CD4-positive, CD25-positive, alpha-beta regulatory T cell (primary cell): Measurements from ENCODE around the gene EIF6. TPM values are rescaled to one million over a fixed set of nuclear protein-coding genes. Genes with fewer than 3 reads are reported as not detected.

Source experiments
- ATAC-seq, 2 donors: fragments of 150-1000 bp; cut with Tn5 transposase; one replicate each; pipeline ENCODE4 v1.10.0; 2021; ENCODE audit warnings: low read depth in 2 of 2, moderate number of reproducible peaks in 2 of 2, moderate library complexity in 1 of 2
- DNase-seq, 3 donors: peaks; one replicate each; pipeline versions ENCODE4 v3.0.0 to v3.0.0-alpha.2; 2012 to 2022; ENCODE audit warnings: mixed read lengths in 1 of 3
- H3K27ac ChIP-seq: one replicate; pipeline ENCODE4 v1.7.0; 2013; ENCODE audit warnings: mild to moderate bottlenecking, low read length; ENCODE audit not compliant: insufficient read depth, poor library complexity, severe bottlenecking
- H3K27me3 ChIP-seq: one replicate; pipeline ENCODE4 v1.7.0; 2013; ENCODE audit warnings: low read length; ENCODE audit not compliant: control insufficient read depth, insufficient read depth
- H3K36me3 ChIP-seq: one replicate; pipeline ENCODE4 v1.7.0; 2013; ENCODE audit warnings: mild to moderate bottlenecking, low read length, moderate library complexity; ENCODE audit not compliant: control insufficient read depth, insufficient read depth
- H3K4me1 ChIP-seq: 2 replicates; pipeline ENCODE4 v1.7.0; 2013; ENCODE audit warnings: mild to moderate bottlenecking, low read length; ENCODE audit not compliant: insufficient read depth, control insufficient read depth, poor library complexity, severe bottlenecking
- H3K4me3 ChIP-seq: one replicate; pipeline ENCODE4 v1.7.0; 2013; ENCODE audit warnings: low read depth, mild to moderate bottlenecking, low read length, moderate library complexity
- H3K9me3 ChIP-seq, 2 experiments: 1 replicate in 1 of 2; 2 replicates in 1 of 2; pipeline ENCODE4 v1.7.0; 2013; ENCODE audit warnings: low read length in 2 of 2, mild to moderate bottlenecking in 1 of 2, moderate library complexity in 1 of 2; ENCODE audit not compliant: control insufficient read depth in 2 of 2
- H3K27ac Mint-ChIP-seq, 3 donors: one replicate each; pipeline ENCODE4 v1.8.0; 2020 to 2022; ENCODE audit warnings: mild to moderate bottlenecking in 3 of 3, mixed read lengths in 3 of 3, moderate library complexity in 2 of 3
- H3K27me3 Mint-ChIP-seq: one replicate; pipeline ENCODE4 v1.8.0; 2022; ENCODE audit warnings: mild to moderate bottlenecking, mixed read lengths
- H3K36me3 Mint-ChIP-seq: one replicate; pipeline ENCODE4 v1.8.0; 2020; ENCODE audit warnings: mixed read lengths
- H3K4me1 Mint-ChIP-seq, 4 donors: one replicate each; pipeline ENCODE4 v1.8.0; 2020 to 2022; ENCODE audit warnings: mixed read lengths in 4 of 4, mild to moderate bottlenecking in 1 of 4
- H3K4me3 Mint-ChIP-seq, 4 donors: one replicate each; pipeline ENCODE4 v1.8.0; 2020 to 2022; ENCODE audit warnings: mild to moderate bottlenecking in 4 of 4, mixed read lengths in 4 of 4, moderate library complexity in 3 of 4
- H3K9me3 Mint-ChIP-seq, 7 donors: one replicate each; pipeline ENCODE4 v1.8.0; 2020 to 2022; ENCODE audit warnings: mixed read lengths in 7 of 7, mild to moderate bottlenecking in 3 of 7, moderate library complexity in 2 of 7
- polyA plus RNA-seq, 4 donors: library from polyadenylated mRNA; unstranded; fragments of 300-500 nt; fragmentation: Illumina TruSeq; gene quantifications; one replicate each; pipeline ENCODE4 v1.2.3, GENCODE V29; 2021
- total RNA-seq: library from RNA; stranded (reverse); gene quantifications from one replicate; pipeline ENCODE4 v1.2.3, GENCODE V29; 2022

The EIF6 gene
- total and polyA plus RNA-seq, 5 donors from 2014 or later = 52.2 to 203 (median 180) TPM

DNA sequence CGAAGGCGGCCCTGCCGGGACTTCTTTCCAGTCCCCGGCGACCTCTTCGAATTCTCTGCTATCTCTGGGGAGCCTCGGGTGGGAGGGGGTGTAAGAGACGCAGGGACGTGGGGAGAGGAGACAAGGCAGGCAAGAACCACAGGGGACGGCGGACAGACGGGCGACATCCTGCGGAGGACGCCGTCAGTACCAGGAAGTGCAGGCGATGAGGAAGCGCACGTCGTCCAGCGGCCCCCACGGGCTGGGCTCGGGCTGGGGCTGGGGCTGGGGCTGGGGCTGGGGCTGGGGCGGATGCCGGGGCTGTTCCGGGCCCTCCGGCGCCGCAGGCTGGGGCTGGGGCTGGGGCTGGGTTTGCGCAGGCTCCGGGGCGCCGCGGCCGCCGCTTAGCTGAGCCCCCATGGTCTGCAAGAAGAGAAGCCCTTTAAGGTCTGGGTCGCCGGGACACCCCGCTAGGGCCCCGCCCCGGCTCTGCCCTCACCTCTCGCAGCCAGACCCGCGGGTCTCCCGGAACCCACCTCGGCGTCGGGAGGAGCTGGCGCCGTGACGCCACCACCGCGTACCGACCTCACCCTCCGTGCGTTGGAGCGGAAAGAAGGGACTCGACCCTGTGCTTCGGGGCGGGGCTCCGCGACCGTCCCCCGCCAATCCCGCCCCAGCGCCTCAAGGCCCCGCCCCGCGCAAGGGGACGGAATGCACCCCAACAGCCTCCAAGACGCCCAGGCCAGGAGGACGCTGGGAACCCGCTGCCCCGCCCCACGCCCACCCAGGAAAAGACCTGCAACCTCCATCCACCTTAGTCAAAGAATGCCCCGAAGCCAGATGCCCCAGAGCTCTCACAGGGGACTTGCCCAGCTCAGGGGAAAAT lies 6.8 kb downstream of the EIF6 start, which contains the start of gene MMP24OS:
Gene MMP24OS, minus strand, starts transcription at position 592 of the 865 bp plus-strand sequence. Its CDS starts 193 bp downstream, at position 399.
- H3K4me1 Mint-ChIP-seq = peaks cover 0 to 49% (median 18%) of the 10 kb centered on the region in 4 donors
- peaks cover 27% of the 10 kb centered on the region for H3K36me3 ChIP-seq
- peaks cover 22% of the 10 kb centered on the region for H3K4me1 ChIP-seq
- peaks cover 18% of the 10 kb centered on the region for H3K36me3 Mint-ChIP-seq
- H3K4me3 Mint-ChIP-seq = peak within 1 kb of the TSS; percentile 94 to 99 (median 97)
- H3K27ac ChIP-seq = peak within 1 kb of the TSS; percentile 93
- H3K27me3 ChIP-seq = no peaks in the 10 kb centered on the region
- no peaks in the 10 kb centered on the region for H3K27me3 Mint-ChIP-seq
- no peaks in the 10 kb centered on the region for H3K9me3 ChIP-seq
- ATAC-seq = peak; percentile 90 to 91
- peak within 1 kb of the TSS; percentile 77 for H3K4me3 ChIP-seq
- H3K27ac Mint-ChIP-seq = peak within 1 kb of the TSS; percentile 99
- H3K9me3 Mint-ChIP-seq = no peaks in the 10 kb centered on the region
- DNase-seq = peak; percentile 85 to 96 (median 89)

DNA sequence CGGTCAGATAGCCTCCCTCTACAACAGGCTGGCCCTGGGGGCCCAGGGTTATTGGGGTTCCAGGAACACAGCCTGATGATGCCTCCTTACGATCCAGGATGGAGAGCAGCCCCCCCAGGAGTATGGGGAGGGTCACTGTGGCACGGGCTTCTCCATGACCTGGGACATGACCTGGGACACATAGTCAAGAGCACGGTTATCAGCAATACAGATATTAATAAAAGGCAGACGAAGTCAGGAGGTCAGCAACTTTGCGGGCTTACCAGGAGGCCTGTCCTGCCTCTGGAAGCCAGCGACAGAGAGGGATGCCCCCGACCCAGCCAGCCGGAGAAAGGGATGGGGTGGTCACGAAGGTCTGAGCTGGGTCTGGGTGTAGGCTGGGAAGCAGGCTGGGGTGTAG lies 7.4 kb downstream of the EIF6 start:
- Histone ChIP-seq H3K36me3 (peaks cover 27% of the 10 kb centered on the region), H3K9me3 (no peaks in the 10 kb centered on the region), H3K27ac (peak overlapping the region; percentile 93), H3K4me1 (peaks cover 22% of the 10 kb centered on the region), H3K27me3 (no peaks in the 10 kb centered on the region), H3K4me3 (peak overlapping the region; percentile 77)
- H3K4me3 Mint-ChIP-seq = peak overlapping the region; percentile 94 to 99 (median 97)
- H3K4me1 Mint-ChIP-seq = peaks cover 0 to 45% (median 17%) of the 10 kb centered on the region in 4 donors
- DNase-seq (no peak), ATAC-seq (no peak)
- peak overlapping the region; percentile 99 for H3K27ac Mint-ChIP-seq
- H3K27me3 Mint-ChIP-seq = no peaks in the 10 kb centered on the region
- peaks cover 18% of the 10 kb centered on the region for H3K36me3 Mint-ChIP-seq
- H3K9me3 Mint-ChIP-seq = no peaks in the 10 kb centered on the region

GRCh38 chr20:35276408-35276807 lies 8.2 kb downstream of the EIF6 start:
- peaks cover 18% of the 10 kb centered on the region for H3K36me3 Mint-ChIP-seq
- H3K36me3 ChIP-seq = peaks cover 27% of the 10 kb centered on the region

DNA sequence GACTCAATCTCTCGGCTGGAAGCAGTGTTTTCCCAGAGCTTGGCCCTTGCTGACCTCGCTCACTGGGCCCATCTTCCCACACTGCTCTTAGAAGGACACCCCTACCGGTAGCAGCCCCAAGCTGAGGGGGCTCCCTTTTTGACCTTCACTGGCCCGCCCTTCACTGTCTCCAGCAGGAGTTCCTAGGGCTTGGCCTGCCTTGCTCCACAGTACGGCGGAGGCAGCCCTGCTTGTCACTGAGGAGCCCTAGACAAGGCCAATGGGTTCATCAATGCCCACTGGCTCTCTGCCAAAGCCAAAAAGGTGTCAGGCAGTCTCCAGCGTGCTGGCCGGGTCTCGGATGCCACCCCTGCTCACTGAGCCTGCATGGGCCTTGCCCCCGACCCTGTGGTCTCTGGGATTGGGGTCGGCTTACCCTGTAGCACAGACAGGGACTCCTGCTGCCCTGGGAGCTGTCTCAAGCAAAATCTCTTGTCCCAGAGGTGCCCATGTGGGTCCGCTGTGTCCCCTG lies 8.8 kb downstream of the EIF6 start:
- Histone ChIP-seq H3K36me3 (peaks cover 30% of the 10 kb centered on the region), H3K4me1 (peaks cover 22% of the 10 kb centered on the region), H3K9me3 (no peaks in the 10 kb centered on the region), H3K27ac (no peak overlapping the region), H3K4me3 (no peak overlapping the region), H3K27me3 (no peaks in the 10 kb centered on the region)
- H3K27ac Mint-ChIP-seq = peak overlapping the region in 2 of 3 donors; percentile 20 to 62
- no peaks in the 10 kb centered on the region for H3K27me3 Mint-ChIP-seq
- H3K4me3 Mint-ChIP-seq = peak overlapping the region; percentile 32 to 97 (median 72)
- H3K9me3 Mint-ChIP-seq = no peaks in the 10 kb centered on the region
- ATAC-seq = no peak
- no peak for DNase-seq
- H3K4me1 Mint-ChIP-seq = peaks cover 0 to 39% (median 13%) of the 10 kb centered on the region in 4 donors
- H3K36me3 Mint-ChIP-seq = peaks cover 24% of the 10 kb centered on the region

More at GRCh38 chr20:35276408-35276807, 8.2 kb downstream of the EIF6 start:
- H3K9me3 ChIP-seq = no peaks in the 10 kb centered on the region
- H3K4me1 ChIP-seq = peaks cover 22% of the 10 kb centered on the region
- H3K4me3 ChIP-seq = peak overlapping the region; percentile 77
- DNase-seq (no peak), ATAC-seq (no peak)
- Mint-ChIP-seq H3K4me3 (peak overlapping the region; percentile 38 to 97 (median 96)), H3K27ac (peak overlapping the region in 2 of 3 donors; percentile 99), H3K9me3 (no peaks in the 10 kb centered on the region), H3K4me1 (peaks cover 0 to 40% (median 13%) of the 10 kb centered on the region in 4 donors), H3K27me3 (no peaks in the 10 kb centered on the region)
- peak overlapping the region; percentile 93 for H3K27ac ChIP-seq
- no peaks in the 10 kb centered on the region for H3K27me3 ChIP-seq

GRCh38 chr20:35274172-35275092 lies 10.1 kb downstream of the EIF6 start:
- DNase-seq (no peak), ATAC-seq (no peak)
- H3K27me3 Mint-ChIP-seq = no peaks in the 10 kb centered on the region
- Histone ChIP-seq H3K4me1 (peaks cover 22% of the 10 kb centered on the region), H3K27ac (no peak overlapping the region), H3K9me3 (no peaks in the 10 kb centered on the region), H3K36me3 (peaks cover 23% of the 10 kb centered on the region), H3K27me3 (no peaks in the 10 kb centered on the region), H3K4me3 (no peak overlapping the region)
- peak overlapping the region in 1 of 4 donors; percentile 8 for H3K4me3 Mint-ChIP-seq
- peaks cover 0 to 31% (median 8%) of the 10 kb centered on the region in 4 donors for H3K4me1 Mint-ChIP-seq
- peaks cover 20% of the 10 kb centered on the region for H3K36me3 Mint-ChIP-seq
- no peaks in the 10 kb centered on the region for H3K9me3 Mint-ChIP-seq
- no peak overlapping the region for H3K27ac Mint-ChIP-seq

- no peak for DNase-seq
- peak overlapping the region in 1 of 3 donors; percentile 83 for H3K27ac Mint-ChIP-seq
- no peak overlapping the region for H3K27ac ChIP-seq
- no peaks in the 10 kb centered on the region for H3K9me3 Mint-ChIP-seq
- H3K27me3 Mint-ChIP-seq = no peaks in the 10 kb centered on the region
- peaks cover 22% of the 10 kb centered on the region for H3K4me1 ChIP-seq
- H3K27me3 ChIP-seq = no peaks in the 10 kb centered on the region
- H3K4me1 Mint-ChIP-seq = peaks cover 0 to 34% (median 7%) of the 10 kb centered on the region in 4 donors
- H3K36me3 Mint-ChIP-seq = peaks cover 12% of the 10 kb centered on the region
- peak overlapping the region in 1 of 4 donors; percentile 28 for H3K4me3 Mint-ChIP-seq
- H3K9me3 ChIP-seq = no peaks in the 10 kb centered on the region
- no peak overlapping the region for H3K4me3 ChIP-seq
- ATAC-seq = no peak
- peaks cover 15% of the 10 kb centered on the region for H3K36me3 ChIP-seq
These were observed 11.0 kb downstream of the EIF6 start for GRCh38 chr20:35273449-35274171.

DNA sequence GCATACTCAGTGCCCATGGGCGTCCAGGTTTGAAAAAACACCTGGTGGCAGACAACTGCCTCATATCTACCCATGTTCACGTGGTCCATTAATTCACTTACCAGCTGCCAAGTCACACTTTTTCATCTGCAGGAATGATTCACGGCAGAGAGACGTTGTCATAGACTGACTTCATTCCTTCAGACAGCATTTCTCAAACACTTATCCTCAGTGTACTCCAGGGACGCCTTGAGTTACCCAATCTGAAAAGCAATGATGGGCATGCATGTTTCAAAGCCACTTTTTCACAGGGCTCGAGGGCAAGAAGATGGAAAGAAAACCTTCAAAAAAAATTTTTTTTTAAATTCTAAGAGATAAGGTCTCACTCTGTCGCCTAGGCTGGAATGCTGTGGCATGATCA lies 12.7 kb downstream of the EIF6 start:
- no peak for ATAC-seq
- no peak for DNase-seq
- Histone ChIP-seq H3K27me3 (no peaks in the 10 kb centered on the region), H3K36me3 (peaks cover 23% of the 10 kb centered on the region), H3K27ac (no peak overlapping the region), H3K4me1 (peaks cover 13% of the 10 kb centered on the region), H3K9me3 (no peaks in the 10 kb centered on the region), H3K4me3 (no peak overlapping the region)
- H3K4me1 Mint-ChIP-seq = peaks cover 0 to 37% (median 6%) of the 10 kb centered on the region in 4 donors
- H3K27me3 Mint-ChIP-seq = no peaks in the 10 kb centered on the region
- peak overlapping the region in 2 of 4 donors; percentile 32 for H3K4me3 Mint-ChIP-seq
- H3K36me3 Mint-ChIP-seq = peaks cover 18% of the 10 kb centered on the region
- no peak overlapping the region for H3K27ac Mint-ChIP-seq
- H3K9me3 Mint-ChIP-seq = no peaks in the 10 kb centered on the region
